Measurements from ENCODE around the gene SYT1.

DNA sequence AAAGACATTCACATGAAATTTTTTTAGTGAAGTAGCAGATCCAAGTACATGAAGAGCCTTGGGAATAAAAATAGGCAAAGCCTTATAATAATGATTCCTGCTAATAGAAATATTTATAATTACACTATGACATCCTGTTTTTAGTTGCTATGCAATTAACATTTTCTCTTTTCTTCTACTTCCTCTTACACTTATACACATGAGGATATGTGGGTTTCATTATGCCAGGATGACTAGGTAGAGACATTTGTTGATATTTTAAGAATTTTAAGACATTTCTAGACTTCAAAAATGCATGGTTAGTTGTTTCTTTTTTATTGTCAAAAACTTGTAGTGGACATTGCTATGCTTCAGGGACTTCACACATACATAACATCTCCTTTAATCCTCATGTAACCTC is 326.8 kb downstream of the SYT1 start:
- TF ChIP-seq, protein P1, sequence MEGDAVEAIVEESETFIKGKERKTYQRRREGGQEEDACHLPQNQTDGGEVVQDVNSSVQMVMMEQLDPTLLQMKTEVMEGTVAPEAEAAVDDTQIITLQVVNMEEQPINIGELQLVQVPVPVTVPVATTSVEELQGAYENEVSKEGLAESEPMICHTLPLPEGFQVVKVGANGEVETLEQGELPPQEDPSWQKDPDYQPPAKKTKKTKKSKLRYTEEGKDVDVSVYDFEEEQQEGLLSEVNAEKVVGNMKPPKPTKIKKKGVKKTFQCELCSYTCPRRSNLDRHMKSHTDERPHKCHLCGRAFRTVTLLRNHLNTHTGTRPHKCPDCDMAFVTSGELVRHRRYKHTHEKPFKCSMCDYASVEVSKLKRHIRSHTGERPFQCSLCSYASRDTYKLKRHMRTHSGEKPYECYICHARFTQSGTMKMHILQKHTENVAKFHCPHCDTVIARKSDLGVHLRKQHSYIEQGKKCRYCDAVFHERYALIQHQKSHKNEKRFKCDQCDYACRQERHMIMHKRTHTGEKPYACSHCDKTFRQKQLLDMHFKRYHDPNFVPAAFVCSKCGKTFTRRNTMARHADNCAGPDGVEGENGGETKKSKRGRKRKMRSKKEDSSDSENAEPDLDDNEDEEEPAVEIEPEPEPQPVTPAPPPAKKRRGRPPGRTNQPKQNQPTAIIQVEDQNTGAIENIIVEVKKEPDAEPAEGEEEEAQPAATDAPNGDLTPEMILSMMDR (IDR thresholded peaks at IDR 0.05): no peak
- TF ChIP-seq POLR2A (IDR thresholded peaks at IDR 0.05): no peak
- TF ChIP-seq EP300 (IDR thresholded peaks at IDR 0.05): no peak
